Measurements from ENCODE around the gene DMAP1. TPM values are rescaled to one million over a fixed set of nuclear protein-coding genes. Genes with fewer than 3 reads are reported as not detected.

The DMAP1 gene
- total and polyA plus RNA-seq, 2 of the 8 experiments (the other 6 are each of a cell fraction or from before 2014, with no cell fraction given): 36.4 to 42.4 TPM

GRCh38 chr1:44240802-44241671 lies 27.8 kb downstream of the DMAP1 start (continued):
- TF ChIP-seq CHD7 (IDR thresholded peaks at IDR 0.05; ENCODE audit: insufficient replicate concordance, low read length) (no peak), POLR2AphosphoS5 (IDR thresholded peaks at IDR 0.05; ENCODE audit: low read depth, low read length) (no peak), MAX (IDR thresholded peaks at IDR 0.05) (no peak)

Measured in H1 (cell line).